Stimulated activated naive B cell treated with anti-CD40 and anti-IgM and Interleukin-4, amounts not matched to agents 10 μg/mL and 1 μg/mL and 100 μg/mL, for 72 hours (primary cell): Measurements from ENCODE around the gene KRTAP17-1.
"Not testable (repeated sequence)": the region's sequence is repeated elsewhere in the genome, so short reads cannot be mapped to it uniquely, and the experiment has no call there.

ENCODE experiments used
- ATAC-seq, 2 donors: fragments of 150-1000 bp; cut with Tn5 transposase; replicated peaks; 2 replicates each; pipeline ENCODE4 v1.10.0; 2021; ENCODE audit warnings: moderate library complexity in 1 of 2
- DNase-seq: peaks from one replicate; pipeline ENCODE4 v3.0.0; 2021
- H3K27ac Mint-ChIP-seq: one replicate; pipeline ENCODE4 v1.8.0; 2022; ENCODE audit warnings: mild to moderate bottlenecking, mixed read lengths
- H3K27me3 Mint-ChIP-seq, 2 donors: one replicate each; pipeline ENCODE4 v1.8.0; 2022; ENCODE audit warnings: mixed read lengths in 2 of 2
- H3K36me3 Mint-ChIP-seq, 2 donors: one replicate each; pipeline ENCODE4 v1.8.0; 2022; ENCODE audit warnings: mixed read lengths in 2 of 2, mild to moderate bottlenecking in 1 of 2
- H3K4me1 Mint-ChIP-seq, 2 donors: one replicate each; pipeline ENCODE4 v1.8.0; 2022; ENCODE audit warnings: mixed read lengths in 2 of 2, mild to moderate bottlenecking in 1 of 2
- H3K4me3 Mint-ChIP-seq, 2 donors: one replicate each; pipeline ENCODE4 v1.8.0; 2022; ENCODE audit warnings: mild to moderate bottlenecking in 2 of 2, mixed read lengths in 2 of 2, moderate library complexity in 1 of 2
- H3K9me3 Mint-ChIP-seq, 2 donors: one replicate each; pipeline ENCODE4 v1.8.0; 2022; ENCODE audit warnings: mixed read lengths in 2 of 2, mild to moderate bottlenecking in 1 of 2

The KRTAP17-1 gene

DNA sequence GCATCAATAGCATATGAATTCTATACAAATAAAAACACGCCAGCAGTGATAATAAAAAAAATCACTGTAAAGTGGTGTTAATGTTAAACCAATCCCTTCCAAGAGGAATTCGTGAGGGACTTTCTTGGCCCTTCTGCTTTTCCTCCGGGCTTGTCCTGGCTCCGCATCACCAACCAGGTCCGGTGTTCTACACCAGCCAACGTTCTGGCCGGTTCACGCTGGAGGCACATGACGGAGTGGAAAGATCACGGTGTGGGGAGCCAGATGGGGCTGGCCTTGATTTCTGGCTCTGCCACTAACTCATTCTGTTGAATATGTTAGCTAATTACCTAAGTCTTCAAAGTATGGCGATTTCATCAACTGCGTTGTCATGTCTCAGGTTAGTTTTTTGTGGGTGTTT, 11.4 kb downstream of the KRTAP17-1 start:
- DNase-seq (no peak), ATAC-seq (no peak)
- peaks cover 29 to 33% of the 10 kb centered on the region in 2 donors for H3K4me1 Mint-ChIP-seq
- H3K27me3 Mint-ChIP-seq, result no peaks in the 10 kb centered on the region
- H3K36me3 Mint-ChIP-seq, result peaks cover 0 to 4% of the 10 kb centered on the region in 2 donors
- H3K9me3 Mint-ChIP-seq, result no peaks in the 10 kb centered on the region
- no peak overlapping the region for H3K27ac Mint-ChIP-seq
- no peak overlapping the region for H3K4me3 Mint-ChIP-seq

- Mint-ChIP-seq H3K4me3 (no peak overlapping the region), H3K36me3 (peaks cover 0 to 4% of the 10 kb centered on the region in 2 donors), H3K27ac (no peak overlapping the region), H3K9me3 (no peaks in the 10 kb centered on the region), H3K27me3 (no peaks in the 10 kb centered on the region), H3K4me1 (peaks cover 18 to 23% of the 10 kb centered on the region in 2 donors)
- no peak for DNase-seq
- ATAC-seq, result no peak
Measured at GRCh38 chr17:41302981-41303380, 12.5 kb downstream of the KRTAP17-1 start.

GRCh38 chr17:41301916-41302901, 13.3 kb downstream of the KRTAP17-1 start, which contains the start of gene KRTAP29-1:
KRTAP29-1 (minus strand) TSS chr17:41302851; CDS start chr17:41302851, 0 bp downstream.
- Mint-ChIP-seq H3K9me3 (no peaks in the 10 kb centered on the region), H3K4me3 (no peak within 1 kb of the TSS), H3K27ac (no peak within 1 kb of the TSS), H3K36me3 (peaks cover 0 to 4% of the 10 kb centered on the region in 2 donors), H3K4me1 (peaks cover 10 to 17% of the 10 kb centered on the region in 2 donors), H3K27me3 (no peaks in the 10 kb centered on the region)
- no peak for DNase-seq
- ATAC-seq, result no peak

DNA sequence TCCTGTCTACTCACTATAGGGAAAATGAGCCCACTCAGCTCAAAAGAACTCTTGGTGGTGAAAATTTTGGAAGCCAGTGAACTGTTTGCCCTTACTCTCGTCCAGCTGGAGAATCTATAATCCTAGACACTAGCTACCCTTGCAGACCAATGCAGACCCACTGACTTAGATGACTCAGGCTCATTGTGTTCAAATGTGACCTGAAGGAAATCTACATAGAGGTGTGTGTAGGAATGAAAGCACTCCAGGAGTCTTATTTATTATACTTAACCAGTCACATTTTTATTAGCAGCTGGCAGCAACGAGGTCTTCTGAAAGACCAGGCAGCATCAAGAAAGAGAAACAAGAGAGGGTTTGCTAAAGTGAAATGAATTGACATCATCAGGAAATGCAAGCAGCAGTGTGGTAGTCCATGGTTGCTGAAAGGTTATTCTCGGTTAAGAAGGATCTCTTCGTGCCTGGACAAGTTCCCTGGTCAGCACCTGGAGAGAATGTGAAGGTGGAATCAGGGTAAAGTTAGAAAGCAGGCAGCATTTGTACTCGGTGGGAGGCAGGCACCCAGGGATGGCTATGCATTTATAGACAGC, 14.2 kb downstream of the KRTAP17-1 start:
- Mint-ChIP-seq H3K4me3 (no peak overlapping the region), H3K36me3 (peaks cover 0 to 4% of the 10 kb centered on the region in 2 donors), H3K4me1 (peaks cover 6 to 12% of the 10 kb centered on the region in 2 donors), H3K27ac (no peak overlapping the region), H3K9me3 (no peaks in the 10 kb centered on the region), H3K27me3 (no peaks in the 10 kb centered on the region)
- no peak for DNase-seq
- ATAC-seq, result no peak

DNA sequence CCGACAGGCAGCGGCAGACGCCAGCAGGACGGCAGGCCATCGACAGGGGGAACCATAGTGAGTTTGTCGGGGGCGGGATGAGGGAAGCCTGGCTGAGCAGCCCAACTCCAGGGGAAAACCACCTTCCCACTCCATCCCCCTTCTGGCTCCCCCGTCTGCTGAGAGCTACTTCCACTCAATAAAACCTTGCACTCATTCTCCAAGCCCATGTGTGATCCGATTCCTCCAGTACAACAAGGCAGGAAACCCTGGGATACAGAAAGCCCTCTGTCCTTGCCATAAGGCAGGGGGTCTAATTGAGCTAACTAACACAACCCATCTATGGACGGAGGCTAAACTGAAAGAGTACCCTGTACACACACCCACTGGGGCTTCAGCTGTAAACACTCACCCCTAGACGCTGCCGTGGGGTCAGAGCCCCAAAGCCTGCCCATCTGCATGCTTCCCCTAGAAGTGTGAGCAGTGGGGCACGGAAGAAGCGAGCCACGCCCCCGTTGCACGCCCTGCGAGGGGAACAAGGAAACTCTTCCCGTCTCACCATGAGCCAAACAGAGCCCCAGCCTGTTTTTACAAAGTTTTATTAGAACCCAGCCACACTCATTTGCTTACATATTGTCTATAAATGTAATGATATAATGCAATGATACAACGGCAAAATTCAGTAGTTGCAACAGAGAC, 16.9 kb downstream of the KRTAP17-1 start:
- Mint-ChIP-seq H3K9me3 (no peaks in the 10 kb centered on the region), H3K27me3 (no peaks in the 10 kb centered on the region), H3K36me3 (peaks cover 0 to 4% of the 10 kb centered on the region in 2 donors), H3K4me3 (no peak overlapping the region), H3K27ac (no peak overlapping the region), H3K4me1 (peaks cover 2 to 5% of the 10 kb centered on the region in 2 donors)
- DNase-seq, result no peak
- ATAC-seq, result no peak

- Mint-ChIP-seq H3K27me3 (peaks cover 0 to 10% of the 10 kb centered on the region in 2 donors), H3K36me3 (peaks cover 0 to 4% of the 10 kb centered on the region in 2 donors)
- no peak for ATAC-seq
Measured at GRCh38 chr17:41296846-41297245, 18.7 kb downstream of the KRTAP17-1 start.

GRCh38 chr17:41294016-41294415, 21.5 kb downstream of the KRTAP17-1 start:
- Mint-ChIP-seq H3K4me3 (no peak overlapping the region), H3K9me3 (no peaks in the 10 kb centered on the region), H3K27me3 (peaks cover 0 to 10% of the 10 kb centered on the region in 2 donors), H3K27ac (no peak overlapping the region), H3K36me3 (no peaks in the 10 kb centered on the region), H3K4me1 (peaks cover 0 to 2% of the 10 kb centered on the region in 2 donors)
- DNase-seq (no peak), ATAC-seq (no peak)

More at GRCh38 chr17:41296846-41297245, 18.7 kb downstream of the KRTAP17-1 start:
- peaks cover 0 to 4% of the 10 kb centered on the region in 2 donors for H3K4me1 Mint-ChIP-seq
- no peak overlapping the region for H3K27ac Mint-ChIP-seq
- no peak overlapping the region for H3K4me3 Mint-ChIP-seq
- H3K9me3 Mint-ChIP-seq, result no peaks in the 10 kb centered on the region
- no peak for DNase-seq

DNA sequence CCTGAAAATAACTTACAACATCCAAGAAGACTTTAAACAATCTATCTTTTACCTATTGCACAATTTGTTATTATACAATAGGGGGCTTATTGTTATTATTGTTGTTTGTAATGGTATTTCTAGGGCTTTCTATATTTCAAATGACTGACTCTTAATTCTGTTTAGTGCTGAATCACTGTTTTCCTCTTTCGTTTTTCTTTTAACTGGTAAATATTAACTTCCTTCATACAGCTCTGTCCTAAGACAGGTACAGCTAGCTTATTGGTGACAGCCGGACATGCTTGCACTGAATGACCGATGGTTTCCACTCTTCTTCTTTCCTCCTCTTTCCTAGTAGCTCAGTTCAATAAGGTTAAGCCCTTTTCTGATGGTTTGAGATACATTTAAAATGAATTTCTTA, 28.5 kb downstream of the KRTAP17-1 start:
- Mint-ChIP-seq H3K9me3 (no peaks in the 10 kb centered on the region), H3K4me1 (peaks cover 0 to 5% of the 10 kb centered on the region in 2 donors), H3K36me3 (no peaks in the 10 kb centered on the region), H3K4me3 (no peak overlapping the region), H3K27ac (no peak overlapping the region), H3K27me3 (peaks cover 0 to 2% of the 10 kb centered on the region in 2 donors)
- no peak for ATAC-seq
- no peak for DNase-seq

DNA sequence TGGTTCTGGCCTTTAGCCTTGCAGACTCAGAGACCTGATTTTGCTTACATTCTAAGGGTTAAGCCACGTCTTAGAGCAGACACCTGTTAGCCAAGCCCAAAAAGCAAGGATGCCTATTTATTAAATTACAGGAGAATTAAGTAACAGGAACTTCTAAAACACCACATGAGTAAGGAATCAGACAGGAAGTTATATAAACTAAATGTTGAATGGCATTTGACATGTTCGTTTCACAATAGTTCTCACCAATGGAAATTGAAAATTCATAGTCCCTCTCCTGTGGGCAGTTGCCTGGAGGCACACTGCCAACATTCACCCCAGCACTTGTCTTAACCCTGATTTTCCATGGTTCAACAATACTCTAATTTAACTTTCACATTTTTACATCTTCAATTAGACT, 31.0 kb downstream of the KRTAP17-1 start:
- Mint-ChIP-seq H3K27ac (no peak overlapping the region), H3K27me3 (peaks cover 0 to 8% of the 10 kb centered on the region in 2 donors), H3K36me3 (no peaks in the 10 kb centered on the region), H3K4me3 (no peak overlapping the region), H3K4me1 (peaks cover 0 to 5% of the 10 kb centered on the region in 2 donors), H3K9me3 (peaks cover 0 to 2% of the 10 kb centered on the region in 2 donors)
- DNase-seq (no peak), ATAC-seq (no peak)

DNA sequence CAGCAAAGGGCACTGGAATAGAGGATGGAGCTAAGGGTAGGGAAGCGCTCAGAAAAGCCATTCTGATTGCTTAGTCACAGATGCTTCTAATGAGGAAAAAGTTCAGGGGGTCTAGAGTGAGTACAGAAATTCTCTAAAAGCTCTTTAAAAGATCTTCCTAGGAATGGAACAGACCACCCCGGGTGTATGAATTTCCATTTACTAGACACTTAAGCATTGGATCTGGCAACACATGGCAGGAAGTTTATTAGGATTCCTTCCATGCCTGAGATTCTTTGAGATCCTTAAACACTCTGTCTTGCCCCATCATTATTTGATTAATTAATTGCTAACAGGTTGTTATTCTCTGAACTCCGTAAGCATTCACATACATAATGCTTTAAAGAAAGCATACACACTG, 31.5 kb downstream of the KRTAP17-1 start:
- DNase-seq (no peak), ATAC-seq (no peak)
- Mint-ChIP-seq H3K4me1 (peaks cover 0 to 5% of the 10 kb centered on the region in 2 donors), H3K9me3 (peaks cover 0 to 2% of the 10 kb centered on the region in 2 donors), H3K4me3 (no peak overlapping the region), H3K27ac (no peak overlapping the region), H3K36me3 (no peaks in the 10 kb centered on the region), H3K27me3 (peaks cover 1 to 11% of the 10 kb centered on the region in 2 donors)

- H3K27me3 Mint-ChIP-seq, result peaks cover 21 to 38% of the 10 kb centered on the region in 2 donors
- DNase-seq, result no peak
- peaks cover 0 to 2% of the 10 kb centered on the region in 2 donors for H3K36me3 Mint-ChIP-seq
- H3K4me1 Mint-ChIP-seq, result peaks cover 5 to 7% of the 10 kb centered on the region in 2 donors
- no peak overlapping the region for H3K27ac Mint-ChIP-seq
- peaks cover 0 to 2% of the 10 kb centered on the region in 2 donors for H3K9me3 Mint-ChIP-seq
- no peak overlapping the region for H3K4me3 Mint-ChIP-seq
- no peak for ATAC-seq
Measured at GRCh38 chr17:41278176-41278955, 37.1 kb downstream of the KRTAP17-1 start.

DNA sequence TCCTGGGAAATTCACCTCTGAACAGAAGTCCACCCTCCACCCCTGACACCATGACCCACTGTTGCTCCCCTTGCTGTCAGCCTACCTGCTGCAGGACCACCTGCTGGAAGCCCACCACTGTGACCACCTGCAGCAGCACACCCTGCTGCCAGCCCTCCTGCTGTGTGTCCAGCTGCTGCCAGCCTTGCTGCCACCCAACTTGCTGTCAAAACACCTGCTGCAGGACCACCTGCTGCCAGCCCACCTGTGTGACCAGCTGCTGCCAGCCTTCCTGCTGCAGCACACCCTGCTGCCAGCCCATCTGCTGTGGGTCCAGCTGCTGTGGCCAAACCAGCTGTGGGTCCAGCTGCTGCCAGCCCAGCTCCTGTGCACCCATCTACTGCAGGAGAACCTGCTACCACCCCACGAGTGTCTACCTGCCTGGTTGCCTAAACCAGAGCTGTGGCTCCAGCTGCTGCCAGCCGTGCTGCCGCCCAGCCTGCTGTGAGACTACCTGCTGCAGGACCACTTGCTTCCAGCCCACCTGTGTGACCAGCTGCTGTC, 39.8 kb downstream of the KRTAP17-1 start, which contains the start of gene KRTAP9-7:
Gene KRTAP9-7 (plus strand): TSS at position 51 of the 543 bp plus-strand sequence. CDS start 0 bp downstream, at position 51.
- not testable (repeated sequence) for H3K9me3 Mint-ChIP-seq, H3K36me3 Mint-ChIP-seq, ATAC-seq, H3K27ac Mint-ChIP-seq, DNase-seq, H3K4me3 Mint-ChIP-seq
- H3K27me3 Mint-ChIP-seq, result peaks cover 29 to 46% of the 10 kb centered on the region in 2 donors
- H3K4me1 Mint-ChIP-seq, result peaks cover 9 to 12% of the 10 kb centered on the region in 2 donors

- DNase-seq (no peak), ATAC-seq (no peak)
- H3K4me3 Mint-ChIP-seq, result no peak overlapping the region
- no peaks in the 10 kb centered on the region for H3K36me3 Mint-ChIP-seq
- H3K27ac Mint-ChIP-seq, result no peak overlapping the region
- H3K4me1 Mint-ChIP-seq, result peaks cover 9 to 12% of the 10 kb centered on the region in 2 donors
- H3K27me3 Mint-ChIP-seq, result peaks cover 30 to 35% of the 10 kb centered on the region in 2 donors
- no peaks in the 10 kb centered on the region for H3K9me3 Mint-ChIP-seq
Measured at GRCh38 chr17:41271858-41272257, 43.7 kb downstream of the KRTAP17-1 start.
